WERI-Rb-1 (cell line): ENCODE data around the gene ABCC1.

Experiments
- DNase-seq: peaks from one replicate; pipeline ENCODE4 v3.0.0-alpha.2; 2020
- H3K27ac ChIP-seq: fragments of 250-450 bp; sonication (Bioruptor Pico); 2 replicates; pipeline ENCODE4 v1.5.1; 2020; ENCODE audit warnings: mild to moderate bottlenecking, moderate library complexity
- H3K27me3 ChIP-seq: fragments of 250-450 bp; sonication (Bioruptor Pico); 2 replicates; pipeline ENCODE4 v1.5.1; 2021; ENCODE audit warnings: mild to moderate bottlenecking, low read depth, moderate library complexity; ENCODE audit not compliant: insufficient read depth, severe bottlenecking
- H3K36me3 ChIP-seq: fragments of 250-450 bp; sonication (Bioruptor Pico); 2 replicates; pipeline ENCODE4 v1.5.1; 2020; ENCODE audit warnings: mild to moderate bottlenecking, moderate library complexity
- H3K4me3 ChIP-seq: 2 replicates; pipeline ENCODE4 v1.5.1; 2011; ENCODE audit warnings: low read depth, mild to moderate bottlenecking, control low read depth, low read length
- H3K9me3 ChIP-seq: fragments of 250-450 bp; sonication (Bioruptor Pico); 2 replicates; pipeline ENCODE4 v1.5.1; 2021; ENCODE audit warnings: mild to moderate bottlenecking, moderate library complexity; ENCODE audit not compliant: severe bottlenecking
- CTCF ChIP-seq: IDR thresholded peaks from 2 replicates; pipeline ENCODE4 v1.5.1; 2011; ENCODE audit warnings: low read depth, mild to moderate bottlenecking, control low read depth, inconsistent platforms, low read length

The ABCC1 gene

GRCh38 chr16:15993946-15994665, 44.7 kb downstream of the ABCC1 start:
- H3K27ac ChIP-seq: no peak overlapping the region
- no peak for TF ChIP-seq CTCF

GRCh38 chr16:15996432-15997109, 47.2 kb downstream of the ABCC1 start:
- no peaks in the 10 kb centered on the region for H3K27me3 ChIP-seq
- H3K9me3 ChIP-seq: no peaks in the 10 kb centered on the region
- no peak for DNase-seq
- H3K36me3 ChIP-seq: no peaks in the 10 kb centered on the region; the same call in 1 of the 2 replicates
- TF ChIP-seq CTCF: no peak
- no peak overlapping the region for H3K27ac ChIP-seq
- no peak overlapping the region for H3K4me3 ChIP-seq

More at GRCh38 chr16:15993946-15994665, 44.7 kb downstream of the ABCC1 start:
- no peaks in the 10 kb centered on the region for H3K27me3 ChIP-seq
- no peaks in the 10 kb centered on the region; the same call in 1 of the 2 replicates for H3K36me3 ChIP-seq
- no peak overlapping the region for H3K4me3 ChIP-seq
- DNase-seq: no peak
- no peaks in the 10 kb centered on the region for H3K9me3 ChIP-seq

GRCh38 chr16:16000685-16001084, 51.3 kb downstream of the ABCC1 start:
- H3K36me3 ChIP-seq: no peaks in the 10 kb centered on the region
- H3K9me3 ChIP-seq: no peaks in the 10 kb centered on the region
- H3K4me3 ChIP-seq: no peak overlapping the region
- H3K27ac ChIP-seq: no peak overlapping the region
- no peaks in the 10 kb centered on the region for H3K27me3 ChIP-seq
- no peak for DNase-seq
- TF ChIP-seq CTCF: no peak

- Histone ChIP-seq H3K4me3 (no peak overlapping the region), H3K27ac (no peak overlapping the region), H3K27me3 (no peaks in the 10 kb centered on the region), H3K9me3 (no peaks in the 10 kb centered on the region), H3K36me3 (no peaks in the 10 kb centered on the region)
- no peak for DNase-seq
- TF ChIP-seq CTCF: no peak
Measured at GRCh38 chr16:16001596-16002255, 52.3 kb downstream of the ABCC1 start.

GRCh38 chr16:16003719-16004313, 54.4 kb downstream of the ABCC1 start:
- H3K9me3 ChIP-seq: no peaks in the 10 kb centered on the region
- no peaks in the 10 kb centered on the region for H3K27me3 ChIP-seq
- no peak for DNase-seq
- H3K4me3 ChIP-seq: no peak overlapping the region
- TF ChIP-seq CTCF: no peak
- no peaks in the 10 kb centered on the region for H3K36me3 ChIP-seq
- no peak overlapping the region for H3K27ac ChIP-seq
